ENCODE data around the gene CATSPERD.

Gene CATSPERD, protein sequence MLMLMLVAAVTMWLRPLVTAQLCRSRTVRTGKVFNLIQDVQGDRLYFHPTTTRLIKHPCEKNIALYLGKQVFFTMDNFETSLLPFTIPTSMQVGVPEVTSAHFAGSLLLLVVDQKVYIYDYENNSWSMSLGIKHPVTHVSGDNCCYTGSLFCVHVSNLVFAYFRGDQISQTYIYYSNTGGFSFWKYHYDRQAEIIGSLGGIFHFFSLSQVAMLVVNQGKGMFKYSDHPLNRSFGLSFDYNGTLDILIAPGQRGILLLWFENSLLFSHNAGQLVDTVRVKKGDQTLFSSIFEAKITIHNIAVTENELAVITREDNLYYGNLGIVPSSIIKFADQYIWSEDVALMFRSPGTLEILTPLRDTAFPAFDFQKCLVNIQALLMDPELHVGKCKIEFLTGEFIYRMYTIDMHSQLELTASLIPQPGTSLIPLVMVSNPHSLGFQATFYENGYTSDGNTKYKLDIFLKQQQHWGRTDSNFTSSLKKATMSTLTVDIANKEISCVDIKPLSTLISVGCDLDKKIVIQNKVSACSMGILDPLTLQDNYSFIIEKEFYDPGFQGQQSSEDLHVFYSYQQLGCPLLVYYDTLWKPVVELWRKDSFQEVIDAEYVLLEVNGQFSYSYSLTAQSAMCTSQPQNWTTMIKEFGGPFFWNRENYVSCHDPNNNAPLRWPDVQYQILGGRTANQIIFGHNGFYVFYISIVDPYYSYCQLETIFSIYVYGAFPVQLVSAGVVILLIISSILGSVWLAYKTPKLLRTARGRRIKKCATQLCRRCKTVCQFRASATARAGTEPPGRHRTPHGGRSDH

DNA sequence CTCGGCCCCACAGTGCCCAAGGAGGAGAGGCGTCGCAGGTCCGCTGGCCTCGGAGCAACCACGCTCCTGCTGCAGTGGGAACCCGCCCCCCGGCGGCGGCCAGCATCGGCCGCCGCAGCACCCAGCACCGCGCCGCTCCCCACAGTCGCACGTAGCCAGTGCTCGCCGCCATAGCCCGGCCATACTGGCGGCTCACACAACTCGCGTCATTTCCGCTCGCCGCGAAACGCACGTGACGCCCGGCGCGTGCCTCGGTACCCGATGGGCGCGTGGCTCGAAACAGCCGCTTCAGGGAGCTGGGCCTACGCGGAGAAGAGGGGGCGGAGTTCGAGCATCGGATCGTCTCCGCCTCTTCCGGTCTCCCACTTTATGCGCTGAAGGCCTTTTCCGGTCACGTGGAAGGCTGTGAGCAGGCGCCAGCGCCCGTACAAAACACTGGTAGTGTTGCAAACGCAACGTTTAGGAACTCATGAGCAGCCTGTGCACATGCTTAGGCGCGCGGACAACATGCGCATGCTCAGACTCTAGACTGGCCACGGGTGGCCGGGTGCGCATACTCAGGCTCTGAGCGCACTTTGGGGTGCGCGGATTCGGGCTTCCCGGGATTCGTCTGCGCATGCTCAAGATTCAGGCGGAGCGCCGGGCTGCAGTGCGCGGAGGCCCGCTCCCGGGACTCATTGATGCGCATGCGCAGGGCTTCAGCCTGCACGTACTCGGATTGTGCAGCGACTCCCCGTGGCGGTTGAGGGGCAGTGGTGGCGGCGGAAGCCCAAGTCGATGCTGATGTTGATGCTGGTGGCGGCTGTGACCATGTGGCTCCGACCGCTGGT lies at the start of gene CATSPERD, which contains the start of gene LONP1:
TSS of gene CATSPERD (plus strand) at position 677 of the 830 bp plus-strand sequence. CDS start at position 778, 101 bp downstream.
TSS of gene LONP1 (minus strand) at position 186 of the 830 bp plus-strand sequence. CDS start at position 172, 14 bp downstream.
- peak; percentile 99 for DNase-seq (ENCODE audit: low spot score)

GRCh38 chr19:5671600-5671999 lies 48.8 kb upstream of the CATSPERD start:
- DNase-seq (ENCODE audit: low spot score) = no peak

- DNase-seq (ENCODE audit: low spot score) = no peak
Observed at GRCh38 chr19:5672708-5673459, 47.6 kb upstream of the CATSPERD start.

GRCh38 chr19:5673752-5674151 lies 46.7 kb upstream of the CATSPERD start:
- no peak for DNase-seq (ENCODE audit: low spot score)

- DNase-seq (ENCODE audit: low spot score) = no peak
Observed at GRCh38 chr19:5674714-5675113, 45.7 kb upstream of the CATSPERD start.

DNA sequence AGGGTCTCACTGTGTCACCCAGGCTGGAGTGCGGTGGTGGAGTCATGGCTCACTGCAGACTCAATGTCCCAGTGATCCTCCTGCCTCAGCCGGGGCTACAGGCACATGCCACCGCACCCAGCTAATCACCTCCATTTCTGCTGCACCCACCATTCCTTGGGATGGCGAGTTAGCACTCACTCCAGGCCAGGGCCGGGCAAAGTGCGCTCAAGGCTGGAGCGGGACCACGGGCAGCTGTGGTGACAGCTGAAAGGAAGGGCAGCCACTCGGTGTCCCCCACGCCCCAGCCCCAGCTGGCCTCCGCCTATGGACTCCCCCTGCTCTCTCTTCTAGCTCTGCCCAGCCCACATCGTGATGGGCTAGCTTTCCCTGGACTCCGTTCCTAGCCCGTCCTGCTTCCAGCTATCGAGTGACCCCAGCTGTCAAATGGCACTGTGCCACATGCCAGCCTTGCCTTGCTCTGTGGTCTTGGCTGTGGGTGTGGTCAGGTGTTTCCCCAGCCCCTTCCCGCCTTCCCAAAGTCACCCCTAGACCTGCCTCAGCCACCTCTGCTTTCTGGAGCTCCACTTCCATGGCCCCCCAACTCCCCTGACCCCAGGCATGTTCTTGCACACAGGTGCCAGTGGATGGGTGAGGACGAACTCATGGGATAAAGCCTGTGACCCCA lies 44.2 kb upstream of the CATSPERD start:
- no peak for DNase-seq (ENCODE audit: low spot score)

GRCh38 chr19:5676772-5677105 lies 43.7 kb upstream of the CATSPERD start:
- DNase-seq (ENCODE audit: low spot score) = no peak

GRCh38 chr19:5677136-5677535 lies 43.3 kb upstream of the CATSPERD start:
- DNase-seq (ENCODE audit: low spot score) = no peak

DNA sequence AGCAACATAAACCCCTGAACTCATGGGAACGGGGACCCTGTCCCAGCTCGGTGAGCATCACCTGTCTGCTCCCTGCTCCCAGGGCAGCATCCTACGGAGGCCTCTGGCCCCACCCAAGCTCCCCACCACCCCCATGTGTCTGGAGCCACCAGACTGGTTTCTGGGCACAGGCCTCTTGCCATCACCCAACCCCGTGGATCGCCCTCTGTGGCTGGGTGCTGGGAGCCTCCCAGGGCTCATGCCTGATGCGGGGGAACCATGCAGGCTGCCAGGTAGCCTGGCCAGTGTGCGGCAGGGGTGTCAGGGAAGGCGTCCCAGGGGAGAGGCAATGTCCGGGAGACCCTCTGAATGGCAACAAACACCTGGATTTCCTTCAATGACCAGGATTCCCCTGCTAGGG lies 42.9 kb upstream of the CATSPERD start:
- DNase-seq (ENCODE audit: low spot score) = no peak

GRCh38 chr19:5678071-5678718 lies 42.2 kb upstream of the CATSPERD start:
- DNase-seq (ENCODE audit: low spot score) = no peak

DNA sequence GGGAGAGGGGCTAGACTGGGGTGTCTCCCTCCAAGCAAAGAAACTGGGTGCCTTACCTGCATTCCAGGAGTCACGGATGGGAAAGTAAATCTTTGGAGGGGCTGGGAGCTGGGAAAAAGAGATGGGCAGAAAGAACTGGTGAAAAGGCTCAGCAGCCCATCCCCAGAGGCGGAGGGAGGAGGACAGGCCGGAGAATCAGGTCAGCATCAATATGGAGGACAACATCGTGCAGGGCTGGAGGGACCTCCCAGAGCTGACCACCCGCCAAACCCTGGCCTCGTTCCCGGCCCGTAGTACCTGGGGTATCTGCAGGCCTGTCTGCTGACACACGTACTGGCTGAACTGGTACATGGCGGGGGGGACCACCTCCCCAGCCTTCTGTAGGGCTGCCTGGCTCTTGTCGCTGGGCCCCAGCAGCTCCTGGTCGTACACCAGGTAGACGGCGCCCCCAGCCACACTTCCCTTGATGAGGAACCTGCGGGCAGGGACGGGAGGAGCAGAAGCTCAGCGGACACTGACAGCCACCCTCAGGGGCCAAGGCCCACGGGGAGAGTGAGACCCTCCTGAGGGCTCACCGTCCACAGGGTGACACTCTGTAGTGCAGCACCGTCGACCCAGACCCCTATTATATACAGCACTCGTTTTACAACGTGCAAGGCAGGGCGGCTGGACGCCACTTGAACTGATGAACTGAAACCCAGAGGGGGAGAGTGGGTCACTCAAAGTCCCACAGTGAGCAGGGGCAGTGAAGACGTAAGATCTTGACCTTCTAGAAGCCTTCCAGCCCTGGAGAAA lies 41.0 kb upstream of the CATSPERD start:
- no peak for DNase-seq (ENCODE audit: low spot score)

DNA sequence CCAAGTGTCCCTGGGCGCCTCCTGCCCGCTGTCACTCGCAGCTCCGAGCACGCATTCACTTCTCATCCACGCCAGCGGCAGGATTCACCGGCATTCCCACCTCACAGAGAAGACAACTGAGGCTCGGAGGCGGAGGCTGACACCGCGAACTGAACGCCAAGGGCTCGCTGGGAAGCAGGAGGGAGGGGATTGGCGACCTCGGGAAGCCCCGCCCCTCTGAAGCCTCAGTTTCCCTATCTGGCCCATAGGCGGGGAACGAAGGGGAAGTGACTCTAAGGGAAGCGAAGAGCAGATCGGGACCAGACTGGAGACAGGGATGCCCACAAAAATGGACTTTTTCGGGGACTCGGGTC lies 40.4 kb upstream of the CATSPERD start:
- DNase-seq (ENCODE audit: low spot score) = no peak

DNA sequence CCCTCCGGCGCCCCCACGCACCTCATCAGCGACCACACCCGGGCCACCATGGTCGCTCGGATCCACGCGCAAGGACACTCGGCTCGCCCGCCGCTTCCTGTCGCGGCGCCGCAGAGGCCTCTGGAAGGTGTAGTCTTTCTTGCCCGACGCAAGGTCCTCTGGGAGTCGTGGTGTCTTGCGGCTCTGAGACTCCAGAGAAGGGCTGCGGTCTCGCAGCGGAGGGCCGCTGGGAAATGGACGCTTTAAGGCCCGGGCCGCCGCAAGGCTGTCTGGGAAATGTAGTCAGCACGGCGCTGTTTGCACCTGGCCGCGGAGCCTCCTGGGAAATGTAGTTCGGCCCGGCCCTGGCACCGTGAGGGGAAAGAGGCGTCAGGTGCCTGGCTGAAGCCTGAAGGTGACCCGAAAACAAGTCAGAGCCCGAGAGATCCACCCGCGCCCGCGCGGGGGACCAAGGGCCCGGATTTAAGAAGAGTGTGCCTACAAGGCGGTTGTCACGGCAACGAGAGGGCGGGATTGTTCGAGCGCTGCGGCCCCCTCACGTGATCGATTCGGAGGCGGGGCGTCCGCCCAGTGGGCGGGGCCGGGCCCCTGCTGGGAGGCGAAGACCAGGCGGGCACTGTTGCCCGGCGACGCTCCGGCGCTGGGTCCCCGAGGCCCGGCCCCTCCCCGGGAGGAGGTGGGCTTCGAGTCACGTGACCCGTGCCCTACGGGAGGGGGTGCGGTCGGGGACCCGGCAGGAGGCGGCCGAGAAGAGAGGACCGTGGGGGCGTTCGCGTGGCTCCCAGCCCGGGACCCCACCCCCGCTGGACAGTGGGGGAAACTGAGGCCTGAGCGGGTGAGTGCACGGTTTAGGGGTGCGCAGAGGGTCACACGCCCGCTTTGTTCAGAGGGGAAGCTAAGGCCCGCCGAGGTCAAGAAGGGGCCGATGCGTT lies 39.7 kb upstream of the CATSPERD start, which contains the start of the genes HSD11B1L and MICOS13:
TSS of gene HSD11B1L (plus strand) at position 591 of the 932 bp plus-strand sequence. CDS start 3,806 bp downstream, outside the sequence.
TSS of gene MICOS13 (minus strand) at position 80 of the 932 bp plus-strand sequence. CDS start at position 50, 30 bp downstream.
- DNase-seq (ENCODE audit: low spot score) = peak; percentile 99

DNA sequence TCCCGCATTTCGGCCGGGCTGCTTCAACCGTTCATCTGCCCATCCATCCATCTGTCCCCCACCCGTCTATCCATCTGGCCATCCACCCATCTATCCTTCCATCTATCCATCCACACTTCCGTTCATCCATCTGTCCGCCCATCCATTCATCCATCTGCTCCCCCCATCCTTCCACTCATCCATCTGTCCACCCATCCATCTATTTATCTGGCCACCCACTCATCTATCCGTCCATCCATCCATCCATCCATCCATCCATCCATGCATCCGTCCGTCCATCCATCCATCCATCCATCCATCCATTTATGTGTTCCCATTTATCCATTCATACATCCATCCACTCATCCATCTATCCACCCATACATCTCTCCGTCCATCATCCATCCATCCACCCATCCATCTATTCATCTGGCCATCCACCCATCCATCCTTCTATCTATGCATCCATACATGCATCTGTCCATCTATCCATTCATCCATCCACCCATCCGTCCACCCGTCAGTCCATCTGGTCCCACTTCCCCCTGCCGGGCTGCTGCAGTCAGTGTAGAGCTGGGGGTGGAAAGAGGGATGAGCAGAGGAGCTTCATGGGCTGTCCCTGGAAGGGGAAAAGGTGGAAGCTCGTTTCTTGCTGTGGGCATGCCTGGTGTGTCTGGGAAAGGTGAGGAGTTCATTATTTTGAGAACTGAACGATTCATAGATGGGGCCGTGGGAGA lies 38.9 kb upstream of the CATSPERD start:
- no peak for DNase-seq (ENCODE audit: low spot score)

DNA sequence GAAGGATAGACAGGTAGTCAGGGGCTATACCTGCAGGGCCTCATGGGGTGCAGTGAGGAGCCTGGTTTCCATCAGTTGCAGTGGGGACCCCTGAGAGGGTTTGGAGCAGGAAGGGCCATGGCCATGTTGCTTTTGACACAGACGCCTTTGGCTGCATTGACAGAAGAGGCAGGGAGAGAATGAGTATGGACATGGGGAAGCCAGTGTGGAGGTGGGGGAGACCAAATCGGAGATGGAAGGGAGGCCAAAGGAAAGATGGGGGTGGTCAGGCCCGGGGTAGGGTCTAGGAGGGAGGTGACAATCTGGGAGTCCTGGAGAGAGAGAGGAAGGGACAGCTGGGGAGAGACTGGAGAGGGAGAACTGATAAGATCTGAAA lies 38.3 kb upstream of the CATSPERD start:
- DNase-seq (ENCODE audit: low spot score) = no peak

DNA sequence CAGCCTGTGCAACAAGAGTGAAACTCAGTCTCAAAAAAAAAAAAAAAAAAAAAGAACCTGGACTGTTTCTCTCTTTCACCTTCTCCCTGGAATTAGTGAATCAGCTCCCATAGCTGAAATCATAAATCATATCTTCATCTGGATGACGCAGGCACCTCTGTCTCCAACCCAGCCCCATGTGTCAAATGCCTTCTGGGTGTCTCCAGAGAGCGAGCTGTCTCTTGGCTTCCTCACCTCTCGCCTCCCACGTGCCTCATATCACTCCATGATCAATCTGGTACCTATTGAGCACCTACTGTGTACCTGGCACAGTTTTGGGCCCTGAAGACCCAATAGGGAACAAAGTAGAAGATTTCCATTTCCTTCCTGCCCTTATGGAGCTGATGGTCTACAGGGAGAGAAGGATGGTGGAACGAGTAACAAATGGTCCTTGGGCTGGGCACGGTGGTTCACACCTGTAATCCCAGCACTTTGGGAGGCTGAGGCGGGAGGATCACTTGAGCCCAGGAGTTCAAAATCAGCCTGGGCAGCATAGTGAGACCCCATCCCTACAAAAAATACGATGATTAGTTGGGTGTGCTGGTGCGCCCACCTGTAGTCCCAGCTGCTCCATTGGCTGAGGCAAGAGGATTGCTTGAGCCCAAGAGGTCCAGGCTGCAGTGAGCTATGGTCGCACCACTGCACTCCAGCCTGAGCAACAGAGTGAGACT lies 37.1 kb upstream of the CATSPERD start:
- no peak for DNase-seq (ENCODE audit: low spot score)
